ENCODE measurements around the gene PGS1. TPM values are rescaled to one million over a fixed set of nuclear protein-coding genes. Genes with fewer than 3 reads are reported as not detected.
"Not testable (repeated sequence)": the region's sequence is repeated elsewhere in the genome, so short reads cannot be mapped to it uniquely, and the experiment has no call there.

Gene PGS1
- 10 to 100 TPM; 21.2 to 21.8 TPM for total RNA-seq

- H3K4me3 ChIP-seq: peak within 1 kb of the TSS; percentile 89 to 96
- DNase-seq (ENCODE audit: low spot score): no peak
- no peaks in the 10 kb centered on the region for H3K36me3 ChIP-seq
- peaks cover 0 to 72% of the 10 kb centered on the region in 2 donors for H3K4me1 ChIP-seq
- TF ChIP-seq CTCF (IDR thresholded peaks at IDR 0.05): no peak
- H3K9me3 ChIP-seq: no peaks in the 10 kb centered on the region
- H3K27ac ChIP-seq: peak within 1 kb of the TSS; percentile 83 to 88
- H3K27me3 ChIP-seq: no peaks in the 10 kb centered on the region
These were observed at the start of gene PGS1 for GRCh38 chr17:78378225-78379130. PGS1 (plus strand) TSS chr17:78378649; CDS start chr17:78378666, 17 bp downstream.

- H3K4me1 ChIP-seq: peaks cover 0 to 18% of the 10 kb centered on the region in 2 donors
- DNase-seq (ENCODE audit: low spot score): peak; percentile 77
These were observed 49.0 kb upstream of the PGS1 start for GRCh38 chr17:78329263-78330059.

GRCh38 chr17:78330570-78331224 lies 47.8 kb upstream of the PGS1 start:
- Histone ChIP-seq H3K9me3 (no peaks in the 10 kb centered on the region), H3K27me3 (no peaks in the 10 kb centered on the region), H3K4me1 (peaks cover 0 to 6% of the 10 kb centered on the region in 2 donors), H3K36me3 (no peaks in the 10 kb centered on the region), H3K27ac (no peak overlapping the region), H3K4me3 (no peak overlapping the region)
- DNase-seq (ENCODE audit: low spot score): no peak
- TF ChIP-seq CTCF (IDR thresholded peaks at IDR 0.05): no peak

More at GRCh38 chr17:78329263-78330059, 49.0 kb upstream of the PGS1 start:
- no peak overlapping the region for H3K4me3 ChIP-seq
- no peaks in the 10 kb centered on the region for H3K9me3 ChIP-seq
- TF ChIP-seq CTCF (IDR thresholded peaks at IDR 0.05): no peak
- H3K27me3 ChIP-seq: no peaks in the 10 kb centered on the region
- H3K36me3 ChIP-seq: no peaks in the 10 kb centered on the region
- no peak overlapping the region for H3K27ac ChIP-seq

- not testable (repeated sequence) for DNase-seq (ENCODE audit: low spot score); H3K36me3 ChIP-seq; H3K4me1 ChIP-seq; H3K4me3 ChIP-seq; H3K9me3 ChIP-seq; H3K27ac ChIP-seq; H3K27me3 ChIP-seq
These were observed 47.1 kb upstream of the PGS1 start for GRCh38 chr17:78331355-78331754.

GRCh38 chr17:78332991-78333390 lies 45.5 kb upstream of the PGS1 start:
- H3K27me3 ChIP-seq: no peaks in the 10 kb centered on the region
- H3K9me3 ChIP-seq: no peaks in the 10 kb centered on the region
- no peak overlapping the region for H3K27ac ChIP-seq
- no peak for TF ChIP-seq CTCF (IDR thresholded peaks at IDR 0.05)
- no peak for DNase-seq (ENCODE audit: low spot score)
- H3K4me1 ChIP-seq: no peaks in the 10 kb centered on the region
- H3K36me3 ChIP-seq: no peaks in the 10 kb centered on the region
- H3K4me3 ChIP-seq: no peak overlapping the region
